CD4-positive, alpha-beta T cell treated with Interleukin-4 for 4 hours (primary cell): ENCODE data around the gene HIGD1A.
A peak's percentile ranks its signal among the peaks of the same experiment; 100 is the strongest.
"Not testable (repeated sequence)": the region's sequence is repeated elsewhere in the genome, so short reads cannot be mapped to it uniquely, and the experiment has no call there.

ENCODE experiments used
- DNase-seq: peaks from one replicate; pipeline ENCODE4 v3.0.0-alpha.2; 2020

Gene HIGD1A

GRCh38 chr3:42827654-42828053 is 23.4 kb upstream of the HIGD1A start:
- DNase-seq: no peak

- DNase-seq: no peak
These were observed 22.7 kb upstream of the HIGD1A start for GRCh38 chr3:42827023-42827422.

GRCh38 chr3:42826141-42826540 is 21.9 kb upstream of the HIGD1A start:
- no peak for DNase-seq

- no peak for DNase-seq
These were observed 19.1 kb upstream of the HIGD1A start for GRCh38 chr3:42823351-42823750.

GRCh38 chr3:42822828-42823227 is 18.5 kb upstream of the HIGD1A start:
- no peak for DNase-seq

- DNase-seq: no peak
These were observed 16.4 kb upstream of the HIGD1A start for GRCh38 chr3:42820746-42821051.

- no peak for DNase-seq
These were observed 15.2 kb upstream of the HIGD1A start for GRCh38 chr3:42819351-42819965.

GRCh38 chr3:42815826-42816225 is 11.5 kb upstream of the HIGD1A start:
- DNase-seq: no peak

GRCh38 chr3:42814914-42815507 is 10.7 kb upstream of the HIGD1A start:
- DNase-seq: no peak

GRCh38 chr3:42814246-42814645 is 10.0 kb upstream of the HIGD1A start:
- no peak for DNase-seq

GRCh38 chr3:42811118-42811883 is 7.0 kb upstream of the HIGD1A start:
- not testable (repeated sequence) for DNase-seq

GRCh38 chr3:42810706-42811105 is 6.4 kb upstream of the HIGD1A start:
- not testable (repeated sequence) for DNase-seq

GRCh38 chr3:42809202-42809601 is 4.9 kb upstream of the HIGD1A start, which contains the start of gene ACKR2:
Gene ACKR2, plus strand, starts transcription at chr3:42809445. Its CDS starts 55,058 bp downstream, at chr3:42864503.
- no peak for DNase-seq

- no peak for DNase-seq
These were observed 3.6 kb upstream of the HIGD1A start for GRCh38 chr3:42807929-42808328.

GRCh38 chr3:42805141-42805821 is 991 bp upstream of the HIGD1A start:
- no peak for DNase-seq

- no peak for DNase-seq
These were observed 492 bp upstream of the HIGD1A start for GRCh38 chr3:42804831-42805132.

- DNase-seq: peak; percentile 22
These were observed 730 bp downstream of the HIGD1A start for GRCh38 chr3:42803414-42804105.

- no peak for DNase-seq
These were observed 1.3 kb downstream of the HIGD1A start for GRCh38 chr3:42802876-42803413.

- DNase-seq: no peak
These were observed 2.5 kb downstream of the HIGD1A start for GRCh38 chr3:42801784-42802183.

GRCh38 chr3:42801048-42801620 is 3.2 kb downstream of the HIGD1A start:
- no peak for DNase-seq

GRCh38 chr3:42800251-42800650 is 4.0 kb downstream of the HIGD1A start:
- no peak for DNase-seq

GRCh38 chr3:42799376-42799775 is 4.9 kb downstream of the HIGD1A start:
- DNase-seq: no peak
